Stimulated activated CD8-positive, alpha-beta memory T cell treated with anti-CD3 and anti-CD28 coated beads, Interleukin-12 subunit alpha, Interleukin-12 subunit beta, amount 100 ng/mL, for 1 hour (primary cell): ENCODE data around the gene LMBR1.

Experiments
- DNase-seq: peaks from one replicate; pipeline ENCODE4 v3.0.0-alpha.2; 2020; ENCODE audit warnings: low read depth

Gene LMBR1

DNA sequence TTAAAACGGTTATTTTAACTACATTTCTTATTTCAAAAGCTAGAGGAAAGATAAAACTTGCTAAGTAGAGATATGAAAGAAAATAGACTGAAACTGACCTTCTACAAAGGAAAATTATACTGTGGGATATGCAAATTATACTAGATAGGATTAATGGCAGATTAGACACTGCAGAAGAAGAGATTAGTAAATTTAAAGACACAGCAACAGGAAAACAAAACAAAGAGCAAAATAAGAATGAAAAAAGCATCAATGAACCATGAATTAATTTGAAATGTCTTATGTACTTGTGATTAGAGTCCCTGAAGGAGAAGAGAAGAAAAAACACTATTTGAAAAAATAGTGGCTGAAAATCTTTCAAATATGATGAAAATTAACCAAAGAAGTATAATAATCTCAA lies 200.1 kb downstream of the LMBR1 start:
- no peak for DNase-seq

DNA sequence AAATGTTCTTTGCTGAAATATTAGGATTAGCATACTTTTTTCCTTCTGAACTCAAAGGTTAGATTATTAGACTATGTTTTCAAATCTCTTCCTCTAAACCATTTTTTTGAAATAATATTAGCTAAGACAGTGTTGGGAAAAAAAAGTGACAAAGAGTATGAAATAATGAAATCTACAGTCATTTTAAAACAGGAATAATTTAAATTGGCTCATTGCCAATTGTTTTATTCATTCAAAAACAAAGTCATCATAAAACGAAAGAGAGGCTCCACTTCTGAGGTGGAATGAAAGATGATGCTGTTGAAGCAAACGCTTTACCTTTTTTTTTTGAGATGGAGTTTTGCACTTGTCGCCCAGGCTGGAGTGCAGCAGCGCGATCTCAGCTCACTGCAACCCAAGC lies 201.2 kb downstream of the LMBR1 start:
- no peak for DNase-seq

DNA sequence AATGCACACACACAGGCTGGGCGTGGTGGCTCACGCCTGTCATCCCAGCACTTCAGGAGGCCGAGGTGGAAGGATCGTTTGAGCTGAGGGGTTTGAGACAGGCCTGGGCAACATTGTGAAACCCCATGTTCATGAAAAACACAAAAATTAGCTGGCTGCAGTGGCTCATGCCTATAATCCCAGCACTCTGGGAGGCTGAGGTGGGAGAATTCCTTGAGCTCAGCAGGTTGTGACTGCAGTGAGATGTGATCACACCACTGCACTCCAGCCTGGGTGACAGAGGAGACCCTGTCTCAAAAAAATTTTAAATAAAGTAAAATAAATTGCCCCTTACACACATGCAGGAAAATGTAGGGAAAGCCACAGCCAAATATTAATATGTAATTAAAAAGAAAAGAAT lies 208.3 kb downstream of the LMBR1 start:
- no peak for DNase-seq

DNA sequence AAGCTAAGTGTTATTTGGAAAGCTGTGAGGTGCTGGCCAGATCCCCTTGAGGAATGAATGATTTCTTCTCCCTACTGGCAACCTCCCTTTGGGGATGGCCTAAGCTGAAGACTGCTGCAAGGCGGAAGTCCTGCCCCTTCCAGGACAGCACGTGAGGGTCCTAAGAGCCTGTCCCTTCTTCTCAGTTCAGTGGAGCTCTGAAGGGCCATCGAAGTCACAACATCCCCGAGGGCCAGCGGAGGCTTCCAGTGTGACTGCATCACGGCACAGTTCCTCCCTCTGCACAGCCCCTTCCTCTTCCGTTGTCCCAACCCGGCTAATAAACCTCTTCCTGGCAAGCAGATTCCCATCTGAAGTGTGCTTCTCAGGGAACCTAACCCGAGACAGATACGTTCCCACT lies 208.7 kb downstream of the LMBR1 start:
- no peak for DNase-seq

DNA sequence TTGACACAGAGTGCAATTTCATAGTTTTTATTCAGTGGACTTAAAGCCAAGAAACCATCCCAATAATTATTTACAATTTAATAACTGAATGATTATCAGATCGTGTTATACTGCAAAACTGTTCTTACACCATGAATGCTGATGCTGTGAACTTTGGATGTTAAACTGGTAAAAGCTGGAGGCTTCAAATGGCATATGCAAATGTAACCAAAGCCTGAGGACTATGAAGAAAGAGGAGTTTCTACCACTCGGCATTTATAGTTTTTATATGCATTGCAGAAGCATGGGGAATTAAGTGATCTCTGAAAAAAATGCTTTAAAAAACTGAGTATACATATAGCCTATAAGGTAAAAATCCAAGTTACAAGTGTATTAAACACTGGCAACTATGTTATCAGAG lies 210.1 kb downstream of the LMBR1 start:
- DNase-seq, result no peak

DNA sequence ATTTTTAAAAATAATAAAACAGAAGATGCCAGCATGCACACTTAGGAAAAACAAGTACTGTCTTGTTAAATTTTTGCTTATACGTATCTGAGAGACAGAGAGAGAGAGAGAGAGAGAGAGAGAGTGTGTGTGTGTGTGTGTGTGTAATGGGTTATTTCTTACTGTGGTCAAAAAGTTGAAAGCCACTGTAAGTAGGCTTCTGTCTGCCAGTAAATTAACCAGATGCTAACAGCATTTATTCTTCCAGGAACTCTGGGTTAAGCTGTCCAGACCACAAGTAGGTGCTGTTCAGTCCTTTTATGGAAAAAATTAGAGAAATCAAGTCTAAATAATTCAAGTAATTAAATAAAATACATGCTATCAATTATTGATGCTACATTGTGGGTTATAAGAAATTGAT lies 212.7 kb downstream of the LMBR1 start:
- no peak for DNase-seq

DNA sequence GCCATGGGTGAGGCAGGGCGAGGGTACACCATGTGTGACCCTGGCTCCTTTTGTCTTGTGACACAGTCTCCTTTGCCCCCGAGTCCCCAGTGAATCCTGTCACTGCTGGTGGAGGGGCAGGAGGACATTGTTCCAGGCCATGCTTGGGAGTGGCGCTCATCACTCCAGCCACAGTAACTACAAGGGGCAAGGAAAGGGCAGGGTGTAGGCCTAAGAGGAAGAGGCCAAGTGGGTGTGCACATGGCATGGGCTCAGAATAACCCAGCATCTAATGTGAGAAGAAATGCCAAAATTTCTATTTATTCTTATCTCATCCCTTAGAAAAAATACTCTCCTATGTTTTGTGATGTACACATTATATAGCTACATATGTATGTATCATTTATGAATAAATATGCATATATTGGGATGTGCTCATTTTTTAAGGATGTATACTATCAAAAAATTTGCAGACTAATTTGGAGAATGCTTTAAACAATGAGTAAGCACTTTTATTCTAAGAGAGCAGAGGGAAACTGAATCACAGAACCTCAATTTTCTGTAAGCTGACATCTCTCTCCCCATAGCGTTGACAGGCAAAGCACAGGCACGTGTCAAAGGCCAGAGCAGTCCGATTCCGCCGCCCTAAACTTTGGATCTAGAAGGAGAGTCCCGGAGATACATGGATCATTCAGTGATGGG lies 215.5 kb downstream of the LMBR1 start:
- DNase-seq, result no peak

DNA sequence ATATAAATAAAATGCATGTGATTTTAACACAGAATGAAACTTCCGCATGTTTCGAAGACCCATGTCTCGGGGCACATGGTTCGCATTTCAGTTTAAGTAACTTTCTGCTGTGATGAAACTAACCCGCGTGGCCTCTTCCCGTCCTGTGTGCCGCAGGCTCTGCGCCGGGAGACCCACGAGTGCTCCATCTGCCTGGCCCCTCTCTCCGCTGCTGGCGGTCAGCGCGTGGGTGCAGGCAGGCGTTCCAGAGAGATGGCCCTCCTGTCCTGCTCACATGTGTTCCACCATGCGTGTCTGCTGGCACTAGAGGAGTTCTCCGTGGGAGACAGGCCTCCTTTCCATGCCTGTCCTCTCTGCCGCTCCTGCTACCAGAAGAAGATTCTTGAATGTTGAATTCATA lies 216.7 kb downstream of the LMBR1 start:
- DNase-seq, result no peak

DNA sequence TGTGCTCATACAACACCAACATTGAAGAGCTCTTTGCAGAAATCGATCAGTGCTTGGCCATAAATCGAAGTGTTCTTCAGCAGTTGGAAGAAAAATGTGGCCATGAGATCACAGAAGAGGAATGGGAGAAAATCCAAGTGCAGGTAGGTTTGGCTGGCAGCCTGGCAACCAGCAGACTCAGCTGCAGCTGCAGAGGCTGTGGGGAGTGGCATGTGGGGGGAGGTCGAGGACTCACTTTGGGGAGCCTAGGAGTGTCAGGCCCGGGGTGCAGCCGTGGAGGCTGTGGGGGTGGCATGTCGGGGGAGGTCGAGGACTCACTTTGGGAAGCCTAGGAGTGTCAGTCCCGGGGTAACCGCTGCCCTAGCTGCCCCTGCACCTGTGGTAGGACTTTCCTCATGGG lies 217.3 kb downstream of the LMBR1 start:
- DNase-seq, result no peak

DNA sequence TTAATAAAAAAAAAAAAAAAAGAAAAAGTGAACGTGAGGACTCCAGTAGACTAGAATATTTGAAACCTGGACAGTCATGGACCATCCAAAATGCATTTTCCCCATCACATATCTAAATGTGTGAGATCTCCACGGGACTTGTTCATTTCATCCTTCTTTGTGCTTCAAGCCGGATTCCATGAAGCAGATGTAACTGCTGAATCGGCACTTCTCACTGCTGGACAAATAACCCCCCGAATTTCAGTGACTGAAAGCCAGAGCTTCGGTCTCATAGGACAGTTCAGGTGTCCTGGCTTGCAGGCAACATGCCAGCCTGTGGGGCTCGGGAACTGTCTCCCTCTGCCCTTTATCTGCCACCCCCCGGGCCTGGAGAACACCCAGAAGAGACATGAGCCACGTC lies 219.1 kb downstream of the LMBR1 start:
- no peak for DNase-seq

DNA sequence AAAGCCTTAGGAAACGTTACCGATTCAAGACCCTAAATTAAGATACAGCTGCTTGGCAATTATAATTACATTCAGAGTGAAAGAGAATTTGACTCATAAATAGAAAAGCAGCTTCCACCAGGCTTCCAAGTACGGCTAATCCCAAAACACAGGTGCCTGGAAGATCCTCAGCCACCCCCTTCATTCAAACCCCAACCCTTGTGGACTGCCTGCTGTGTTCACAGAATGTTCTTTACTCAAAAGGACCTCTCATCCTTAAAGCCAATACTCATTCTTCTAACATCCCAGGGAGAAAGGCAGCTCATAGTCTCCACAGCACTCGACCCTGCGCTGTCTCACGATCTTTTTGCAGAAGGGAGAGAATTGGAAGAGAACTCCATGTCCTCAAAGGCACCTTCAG lies 219.5 kb downstream of the LMBR1 start:
- DNase-seq, result no peak

DNA sequence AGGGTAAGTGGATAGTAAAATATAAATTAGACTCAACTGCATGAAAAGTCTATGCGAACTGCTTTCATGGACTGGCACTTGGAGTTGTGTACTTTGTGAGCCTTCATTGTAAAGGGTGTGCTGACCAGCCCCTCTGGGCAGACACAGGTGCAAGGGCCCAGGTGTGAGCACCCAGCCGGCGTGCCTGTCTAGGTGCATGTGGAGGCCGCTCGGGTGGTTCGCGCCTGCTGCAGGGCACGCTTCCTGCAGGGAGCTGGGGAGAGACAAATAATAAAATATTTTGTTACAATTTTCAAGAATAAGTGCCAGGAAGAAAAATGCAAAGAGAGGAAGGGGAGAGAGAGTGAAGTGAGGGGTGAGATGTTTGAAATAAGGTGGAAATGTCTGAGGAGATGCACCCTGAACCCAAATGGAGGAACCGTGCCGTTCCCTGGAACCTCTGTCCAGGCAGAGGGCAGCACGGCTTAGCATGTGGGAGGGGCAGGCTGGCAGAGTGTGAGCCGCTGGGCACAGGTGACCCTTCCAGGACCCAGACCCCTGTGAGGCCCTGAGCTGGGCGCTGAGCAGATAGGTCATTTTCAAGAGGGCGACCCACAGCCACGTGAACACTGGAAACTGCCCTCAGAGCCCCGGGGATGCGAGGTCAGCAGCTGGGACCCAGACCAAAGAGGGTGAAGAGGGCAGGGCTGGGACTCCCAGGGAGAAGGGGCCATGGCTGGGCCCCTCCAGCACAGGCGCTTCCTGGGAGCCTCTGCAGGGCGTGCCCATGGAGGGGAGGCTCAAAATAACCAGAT lies 223.8 kb downstream of the LMBR1 start:
- no peak for DNase-seq

DNA sequence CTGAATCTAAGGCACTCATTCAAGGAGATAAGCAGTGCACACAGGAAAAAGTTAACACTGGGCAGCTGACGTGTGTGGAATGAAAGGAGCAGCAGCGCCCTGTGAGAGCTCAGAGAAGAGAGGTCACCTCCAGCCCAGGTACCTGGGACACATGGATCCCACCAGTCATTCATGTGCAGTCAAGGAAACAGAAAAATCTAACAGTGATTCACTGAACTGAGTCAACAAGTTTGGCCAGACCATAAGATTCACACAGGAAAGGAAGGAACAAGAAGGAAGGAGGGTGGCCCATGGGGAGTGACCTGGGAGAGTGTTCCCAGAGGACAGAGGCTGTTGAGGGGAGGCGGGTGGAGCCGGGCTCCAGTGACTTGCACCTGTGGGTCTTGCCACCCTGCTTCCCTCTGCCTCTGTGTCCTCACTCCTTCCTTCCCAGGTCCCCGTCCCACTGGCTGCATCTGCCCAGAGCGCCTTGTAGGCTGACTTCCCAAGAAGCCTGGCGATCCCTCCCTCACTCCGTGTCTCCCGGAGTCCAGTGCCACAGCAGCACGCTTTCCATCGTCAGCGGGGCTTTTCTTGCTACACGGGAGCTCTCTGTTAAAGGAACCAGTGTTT lies 224.7 kb downstream of the LMBR1 start:
- no peak for DNase-seq

DNA sequence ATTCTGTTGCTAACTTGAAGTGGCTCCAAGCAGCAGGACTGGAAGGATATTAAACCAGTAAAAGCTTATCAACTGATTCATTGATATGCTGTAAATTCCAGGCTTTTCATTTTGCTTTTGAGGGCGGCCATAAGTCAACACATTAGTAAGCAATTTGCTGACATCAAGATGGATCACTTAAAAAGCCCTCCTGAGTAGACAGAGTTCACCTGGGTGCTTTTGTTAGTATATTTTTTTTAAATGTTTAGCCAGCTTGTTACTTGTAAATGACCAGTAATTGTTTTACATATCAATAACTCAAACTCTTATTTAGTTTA lies 225.9 kb downstream of the LMBR1 start:
- no peak for DNase-seq

DNA sequence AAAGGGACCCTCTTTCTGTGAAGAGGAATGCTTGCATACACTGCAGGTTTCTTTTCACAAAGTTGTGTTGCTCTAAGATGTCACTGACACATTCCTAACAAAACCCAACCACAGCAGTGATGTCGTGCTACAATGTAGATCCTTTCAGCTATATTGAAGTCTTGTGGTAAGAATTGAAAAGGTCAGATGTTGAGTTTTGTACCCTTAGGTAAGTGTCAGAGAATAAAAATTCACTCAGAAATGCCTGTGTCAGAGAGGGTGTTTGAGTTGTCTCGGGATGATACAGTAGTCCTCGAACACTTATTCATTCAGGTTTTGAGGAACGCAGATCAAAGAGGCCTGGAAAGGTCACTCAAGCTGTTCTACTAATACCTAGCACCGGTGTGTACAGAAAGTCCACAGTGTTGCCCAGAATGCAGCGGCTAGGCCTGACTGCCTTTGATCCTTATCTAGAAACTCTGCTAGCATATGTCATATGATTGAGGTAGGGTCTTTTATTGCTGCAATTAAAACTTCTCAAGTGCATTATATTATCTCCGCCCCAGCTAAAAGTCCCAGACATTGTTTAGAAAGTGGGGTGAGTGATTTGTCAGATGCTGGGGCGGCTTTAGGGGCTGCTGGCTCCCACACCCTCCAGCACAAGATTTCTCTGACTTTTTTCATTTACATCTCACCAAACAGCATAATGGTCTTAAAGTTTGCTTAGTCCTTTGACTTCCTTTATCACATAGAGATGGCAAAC lies 226.4 kb downstream of the LMBR1 start:
- no peak for DNase-seq

DNA sequence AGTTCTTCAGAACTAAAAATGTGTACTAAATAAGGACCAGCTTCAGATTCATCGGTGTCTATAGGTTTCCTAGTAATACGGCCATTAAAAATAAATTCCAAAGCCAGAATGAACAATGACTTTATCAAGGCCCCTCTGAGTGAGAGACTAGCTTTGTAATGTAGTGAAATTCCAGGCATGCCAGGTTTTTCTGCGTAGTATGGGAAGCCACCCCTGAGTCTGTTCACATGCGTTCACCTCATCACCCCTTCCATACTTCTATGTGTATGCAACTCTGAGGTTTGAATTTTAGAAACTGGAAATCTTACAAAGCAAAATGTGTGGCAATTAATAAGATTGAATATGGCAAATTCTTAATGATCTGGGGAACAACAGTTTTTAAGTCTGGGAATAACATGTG lies 227.9 kb downstream of the LMBR1 start:
- DNase-seq, result no peak

DNA sequence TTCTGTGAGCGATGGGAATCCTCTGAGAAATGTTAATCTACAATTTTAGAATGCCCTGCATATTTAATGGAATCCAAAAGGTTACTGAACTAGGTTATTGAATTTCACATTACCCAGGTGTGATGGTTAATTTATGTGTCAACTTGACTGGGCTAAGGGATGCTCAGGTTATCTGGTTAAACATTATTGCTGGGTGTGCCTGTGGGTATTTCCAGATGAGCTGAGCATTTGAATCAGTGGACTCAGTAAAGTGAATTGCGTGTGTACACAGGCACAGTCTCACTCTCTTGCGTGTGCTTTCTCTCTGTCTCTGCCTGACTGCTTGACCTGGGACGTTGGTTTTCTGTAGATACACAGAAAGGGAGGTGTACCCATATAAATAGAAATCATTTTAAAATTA lies 230.7 kb downstream of the LMBR1 start:
- no peak for DNase-seq

DNA sequence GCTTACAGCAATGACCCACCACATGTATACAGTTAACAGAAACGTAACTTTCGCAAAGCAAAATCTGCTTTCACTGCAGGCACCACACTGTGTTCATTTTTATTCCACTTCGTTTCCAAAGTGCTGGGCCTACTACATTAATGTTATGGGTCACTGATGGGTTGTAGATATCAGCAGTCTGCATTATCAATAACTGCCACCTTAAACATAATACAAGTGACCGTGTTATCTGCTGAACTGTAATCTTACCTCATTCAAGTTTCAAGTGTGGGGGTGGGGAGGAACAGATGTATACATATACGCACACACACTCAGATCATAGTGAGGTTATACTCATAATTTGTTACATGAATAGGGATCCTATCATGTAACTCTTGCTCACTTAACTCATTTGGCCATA lies 231.3 kb downstream of the LMBR1 start:
- DNase-seq, result no peak

DNA sequence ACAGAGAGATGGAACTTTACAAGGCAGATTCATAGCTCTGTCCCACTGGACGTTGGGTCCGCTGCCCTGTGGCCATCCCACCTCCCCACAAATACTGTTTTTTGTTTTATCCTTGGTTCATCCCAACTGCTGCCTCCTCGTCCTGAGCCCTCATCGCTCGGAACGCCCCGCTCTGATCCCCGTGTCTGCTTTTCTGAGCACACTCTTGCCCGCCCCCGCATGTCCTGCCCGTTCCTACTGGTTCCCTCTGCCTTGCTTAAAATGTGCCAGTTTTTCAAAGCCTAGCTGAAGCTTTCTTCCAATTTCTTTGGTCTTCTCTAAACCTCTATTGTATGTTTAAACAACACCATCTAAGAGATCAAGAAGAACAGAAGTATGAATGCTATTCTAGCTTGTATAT lies 233.0 kb downstream of the LMBR1 start:
- no peak for DNase-seq

DNA sequence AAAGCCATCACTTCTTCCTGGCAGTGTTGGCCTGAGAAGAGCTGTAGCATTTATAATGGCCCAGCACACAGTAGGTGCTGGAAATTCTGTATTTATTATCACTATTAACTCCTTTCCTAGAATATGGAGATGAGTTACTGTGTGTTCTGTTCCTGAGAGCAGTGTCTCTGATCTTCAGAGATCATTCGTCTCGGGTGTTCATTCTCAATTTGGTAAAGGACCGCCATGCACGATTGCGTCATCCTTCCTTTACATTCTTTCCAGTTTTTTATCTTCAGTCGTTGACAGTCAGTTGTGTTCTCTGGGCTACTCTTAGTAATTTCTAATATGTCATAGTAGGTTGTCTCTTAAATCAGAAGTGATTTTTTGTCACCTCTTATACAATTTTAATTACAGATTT lies 233.8 kb downstream of the LMBR1 start:
- no peak for DNase-seq

DNA sequence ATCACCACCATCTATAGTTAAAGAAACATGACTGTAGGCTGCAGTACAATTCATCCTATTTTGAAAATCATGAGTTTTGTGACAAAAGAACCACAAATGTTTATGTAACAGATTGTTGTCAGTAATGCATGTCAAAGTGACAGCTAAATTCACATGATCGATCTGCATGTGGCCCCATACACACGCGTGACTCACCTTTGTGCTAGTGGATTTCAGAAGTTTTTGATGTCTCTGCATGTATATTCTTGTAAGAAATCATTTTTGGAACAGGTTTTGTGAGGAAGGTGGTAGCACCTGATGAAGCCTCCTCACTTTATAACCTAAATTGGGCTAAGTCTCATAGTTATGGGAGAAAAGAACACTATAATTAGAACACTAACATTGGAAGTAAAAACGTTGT lies 235.3 kb downstream of the LMBR1 start:
- DNase-seq, result no peak

DNA sequence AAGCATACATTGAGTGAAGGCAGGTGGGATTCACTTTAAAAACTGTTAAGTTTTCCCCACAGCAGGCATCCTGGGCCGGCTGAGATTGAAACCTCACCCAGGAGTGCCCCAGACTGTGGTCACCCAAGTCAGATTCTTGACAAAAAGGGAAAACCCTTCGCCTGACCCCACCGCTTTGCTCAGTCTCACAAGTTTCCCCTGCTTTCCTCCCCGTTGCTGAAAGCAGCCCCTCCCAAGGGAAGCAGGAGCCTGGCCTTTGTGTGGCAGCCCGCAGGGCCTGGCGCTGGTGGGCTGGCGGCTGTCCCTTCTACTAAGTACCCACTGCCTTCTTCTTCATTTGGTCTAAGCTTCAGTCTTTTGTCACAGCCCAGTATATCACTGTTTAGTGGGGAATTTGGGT lies 236.4 kb downstream of the LMBR1 start:
- DNase-seq, result no peak

DNA sequence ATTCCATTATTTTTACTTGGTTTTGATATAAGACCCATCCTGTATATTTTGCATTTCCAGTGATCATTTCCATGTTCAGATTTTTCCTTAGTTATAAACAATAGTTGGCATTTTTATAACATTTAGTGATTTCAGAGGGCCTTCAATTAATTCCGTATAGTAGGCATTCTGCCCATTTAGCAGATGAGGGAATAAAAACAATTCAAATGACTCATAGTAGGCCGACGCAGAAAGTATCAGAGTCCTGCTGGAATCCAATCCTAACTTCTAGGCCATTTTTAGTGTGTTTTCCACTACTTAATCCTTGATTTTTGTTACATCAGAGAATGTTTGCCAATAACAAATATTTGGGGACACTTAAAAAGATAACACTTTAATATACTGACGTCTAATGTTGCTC lies 237.0 kb downstream of the LMBR1 start:
- no peak for DNase-seq
